Fibroblast of pulmonary artery (primary cell): Measurements from ENCODE around the gene SLC31A2.

ENCODE experiments used
- DNase-seq: peaks from one replicate; pipeline ENCODE4 v3.0.0-alpha.2; 2010; ENCODE audit warnings: low read depth
- H3K4me3 ChIP-seq: replicated peaks from 2 replicates; pipeline ENCODE4 v1.5.1; 2011; ENCODE audit warnings: low read depth, mild to moderate bottlenecking, control low read depth, low read length, moderate library complexity
- CTCF ChIP-seq: IDR thresholded peaks from 2 replicates; pipeline ENCODE4 v1.5.1; 2011; ENCODE audit warnings: mild to moderate bottlenecking, control low read depth, low read length, inconsistent platforms; ENCODE audit errors: missing control alignments

Gene SLC31A2

GRCh38 chr9:113154471-113154870 is 3.7 kb downstream of the SLC31A2 start:
- TF ChIP-seq CTCF: no peak
- H3K4me3 ChIP-seq: no peak overlapping the region
- peak; percentile 26 for DNase-seq

- peak; percentile 35 for DNase-seq
- TF ChIP-seq CTCF: no peak
- H3K4me3 ChIP-seq: no peak overlapping the region
These were observed 4.1 kb downstream of the SLC31A2 start for GRCh38 chr9:113154946-113155345.

- TF ChIP-seq CTCF: no peak
- H3K4me3 ChIP-seq: no peak overlapping the region
- no peak for DNase-seq
These were observed 5.2 kb downstream of the SLC31A2 start for GRCh38 chr9:113155911-113156588.

GRCh38 chr9:113156880-113157279 is 6.1 kb downstream of the SLC31A2 start:
- H3K4me3 ChIP-seq: no peak overlapping the region
- no peak for DNase-seq
- TF ChIP-seq CTCF: no peak

GRCh38 chr9:113158446-113158845 is 7.6 kb downstream of the SLC31A2 start:
- H3K4me3 ChIP-seq: no peak overlapping the region
- TF ChIP-seq CTCF: no peak
- no peak for DNase-seq

- H3K4me3 ChIP-seq: no peak overlapping the region
- no peak for TF ChIP-seq CTCF
- no peak for DNase-seq
These were observed 9.8 kb downstream of the SLC31A2 start for GRCh38 chr9:113160571-113160970.

- DNase-seq: no peak
- no peak for TF ChIP-seq CTCF
- H3K4me3 ChIP-seq: no peak overlapping the region
These were observed 12.2 kb downstream of the SLC31A2 start for GRCh38 chr9:113163001-113163400.
